NCI-H460 (cell line): Measurements from ENCODE around the gene ANTKMT. TPM values are rescaled to one million over a fixed set of nuclear protein-coding genes. Genes with fewer than 3 reads are reported as not detected.
"Not testable (repeated sequence)": the region's sequence is repeated elsewhere in the genome, so short reads cannot be mapped to it uniquely, and the experiment has no call there.

Experiments used
- DNase-seq: peaks from one replicate; pipeline ENCODE4 v3.0.0-alpha.2; 2016; ENCODE audit warnings: low read depth; ENCODE audit errors: extremely low read depth
- total RNA-seq: library from RNA; depleted of rRNA; stranded (reverse); fragments of >200 nt; shearing (Covaris generic); gene quantifications from 2 replicates; pipeline ENCODE4 v1.2.3, GENCODE V29; 2014

ANTKMT gene
- total RNA-seq, 1 experiment from 2014 or later: 22.9 TPM

DNA sequence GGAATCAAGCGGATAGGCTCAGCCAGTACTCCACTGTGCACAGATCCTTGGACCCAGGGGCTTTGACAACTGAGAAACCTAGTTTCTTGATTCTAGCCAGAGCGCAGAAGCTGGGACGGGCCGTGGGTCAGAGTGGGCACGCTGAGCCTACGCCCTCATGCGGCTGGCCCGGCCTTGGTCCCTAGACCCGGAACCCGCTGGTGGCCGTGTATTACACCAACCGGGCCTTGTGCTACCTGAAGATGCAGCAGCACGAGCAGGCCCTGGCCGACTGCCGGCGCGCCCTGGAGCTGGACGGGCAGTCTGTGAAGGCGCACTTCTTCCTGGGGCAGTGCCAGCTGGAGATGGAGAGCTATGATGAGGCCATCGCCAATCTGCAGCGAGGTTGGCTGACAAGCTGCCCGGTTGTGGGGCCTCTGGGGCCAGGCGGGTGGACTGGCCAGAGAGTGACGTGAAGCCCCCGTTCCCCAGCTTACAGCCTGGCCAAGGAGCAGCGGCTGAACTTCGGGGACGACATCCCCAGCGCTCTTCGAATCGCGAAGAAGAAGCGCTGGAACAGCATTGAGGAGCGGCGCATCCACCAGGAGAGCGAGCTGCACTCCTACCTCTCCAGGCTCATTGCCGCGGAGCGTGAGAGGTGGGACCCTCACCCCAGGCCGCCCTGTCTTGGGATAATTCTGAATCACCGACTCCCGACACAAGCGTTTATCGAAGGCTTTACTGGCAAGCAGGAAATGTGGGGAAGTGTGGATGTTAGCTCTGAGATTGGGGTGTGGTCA lies 39.8 kb upstream of the ANTKMT start:
- DNase-seq: no peak

DNA sequence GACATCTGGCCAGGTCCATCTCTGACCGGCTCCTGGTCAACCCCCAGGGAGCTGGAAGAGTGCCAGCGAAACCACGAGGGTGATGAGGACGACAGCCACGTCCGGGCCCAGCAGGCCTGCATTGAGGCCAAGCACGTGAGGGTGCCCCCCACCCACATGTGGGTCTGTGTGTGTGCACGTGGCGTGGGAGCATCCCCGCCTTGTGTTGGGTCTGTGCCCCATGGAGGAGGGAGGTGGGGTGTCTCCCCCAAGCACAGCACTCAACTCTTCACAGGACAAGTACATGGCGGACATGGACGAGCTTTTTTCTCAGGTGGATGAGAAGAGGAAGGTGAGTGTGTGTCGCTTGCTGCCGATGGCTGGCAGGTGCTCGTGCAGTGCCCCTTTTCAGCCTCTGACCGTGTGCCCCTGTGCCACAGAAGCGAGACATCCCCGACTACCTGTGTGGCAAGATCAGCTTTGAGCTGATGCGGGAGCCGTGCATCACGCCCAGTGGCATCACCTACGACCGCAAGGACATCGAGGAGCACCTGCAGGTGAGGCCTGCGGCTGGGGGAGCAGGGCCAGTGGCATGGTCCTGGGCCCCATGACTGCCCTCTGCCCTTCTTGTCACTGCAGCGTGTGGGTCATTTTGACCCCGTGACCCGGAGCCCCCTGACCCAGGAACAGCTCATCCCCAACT lies 39.1 kb upstream of the ANTKMT start:
- DNase-seq: no peak

DNA sequence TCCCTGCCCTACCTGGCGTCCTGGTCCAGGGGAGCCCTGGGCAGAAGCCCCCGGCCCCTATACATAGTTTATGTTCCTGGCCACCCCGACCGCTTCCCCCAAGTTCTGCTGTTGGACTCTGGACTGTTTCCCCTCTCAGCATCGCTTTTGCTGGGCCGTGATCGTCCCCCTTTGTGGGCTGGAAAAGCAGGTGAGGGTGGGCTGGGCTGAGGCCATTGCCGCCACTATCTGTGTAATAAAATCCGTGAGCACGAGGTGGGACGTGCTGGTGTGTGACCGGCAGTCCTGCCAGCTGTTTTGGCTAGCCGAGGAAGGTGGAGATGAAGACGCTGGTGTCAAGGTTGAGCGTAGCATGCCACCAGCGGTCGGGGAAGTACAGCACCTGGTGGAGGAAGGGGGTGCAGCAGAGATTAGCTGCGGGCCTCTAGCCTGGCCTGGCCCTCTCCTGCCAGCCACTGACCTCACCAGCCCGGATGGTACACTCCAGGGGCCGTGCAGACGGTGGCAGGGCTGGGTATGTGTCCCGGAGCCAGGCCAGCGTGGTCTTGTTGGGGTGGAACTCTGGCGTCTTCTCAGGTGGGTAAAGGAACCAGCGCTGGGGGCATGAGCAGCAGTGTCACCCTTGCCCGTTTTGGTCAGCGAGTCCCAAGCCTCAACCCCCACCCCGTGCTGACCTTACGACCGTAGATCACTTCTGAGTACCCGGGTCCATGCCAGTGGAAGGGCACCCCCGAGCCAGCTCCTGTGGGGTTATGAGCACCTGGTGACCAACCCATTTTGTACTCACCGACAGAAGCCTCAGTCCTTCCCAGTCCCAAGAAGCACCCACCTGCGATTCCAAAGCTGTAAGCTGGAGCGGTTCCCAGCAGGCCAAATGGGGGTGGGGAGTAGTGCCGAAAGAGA lies 38.2 kb upstream of the ANTKMT start:
- DNase-seq: no peak

DNA sequence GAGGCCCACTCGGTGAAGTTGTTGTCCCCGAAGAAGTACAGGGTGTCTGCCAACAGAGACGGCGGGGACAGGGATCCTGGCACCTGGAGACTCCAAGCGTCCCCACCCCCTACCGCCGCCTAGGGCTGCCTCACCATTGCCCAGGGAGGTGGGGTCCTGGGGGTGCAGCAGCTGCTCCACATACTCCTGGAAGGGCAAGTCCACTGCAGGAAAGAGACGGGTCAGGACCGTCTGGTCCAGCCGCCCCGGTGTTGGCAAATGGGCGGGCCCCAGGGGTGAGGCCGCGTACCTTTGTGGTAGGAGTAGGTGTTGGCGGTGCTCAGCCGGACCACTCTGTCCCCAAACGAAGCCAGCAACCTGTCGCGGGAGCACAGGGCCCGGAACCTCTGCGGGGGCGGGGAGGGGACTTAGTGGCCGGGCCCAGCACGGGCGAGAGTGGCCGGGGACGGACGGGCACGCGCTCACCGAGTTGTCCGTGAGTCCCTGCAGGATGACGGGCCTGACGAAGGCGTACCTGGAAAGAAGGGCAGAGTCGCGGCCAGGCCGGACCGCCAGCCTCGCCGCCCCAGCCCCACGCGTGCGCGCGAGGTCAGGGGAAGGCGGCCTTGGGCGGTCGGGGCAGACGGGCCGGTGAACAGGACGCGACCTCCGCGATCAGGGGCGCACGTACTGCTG lies 37.4 kb upstream of the ANTKMT start:
- DNase-seq: no peak

DNA sequence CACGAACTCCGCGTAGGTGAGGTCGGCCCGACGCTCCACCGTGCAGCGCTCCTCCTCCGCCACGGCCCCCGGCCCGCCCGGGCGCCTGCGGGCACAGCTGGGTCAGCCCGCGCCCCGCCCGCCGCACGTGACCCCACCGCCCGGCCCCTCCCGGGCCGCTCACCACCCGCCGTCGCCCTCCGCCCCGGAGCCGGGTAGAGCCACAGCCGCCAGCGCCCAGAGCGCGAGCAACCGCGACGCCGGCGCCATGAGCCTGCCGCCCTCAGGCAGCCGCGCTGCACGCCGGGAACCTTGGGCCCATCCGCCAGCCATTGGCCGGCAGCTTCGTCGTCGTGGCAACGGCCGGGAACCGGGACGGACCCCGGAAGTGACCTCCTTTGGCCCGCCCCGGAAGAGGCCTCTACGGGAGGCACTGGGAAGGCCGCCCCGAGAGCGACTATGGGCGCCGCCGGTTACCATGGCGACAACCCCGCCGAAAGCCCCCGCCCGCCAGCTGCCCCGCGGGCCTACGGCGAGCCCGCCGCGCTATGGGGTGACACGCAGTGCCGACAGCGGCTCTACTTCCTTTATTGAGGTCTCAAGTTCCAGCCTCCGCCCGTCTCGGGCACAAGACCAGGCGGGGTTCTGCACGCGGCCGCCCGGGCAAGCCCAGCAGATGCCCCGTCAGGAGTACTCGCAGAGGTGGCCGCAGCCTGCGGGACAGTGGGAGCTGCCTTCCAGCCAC lies 36.7 kb upstream of the ANTKMT start, which contains the start of gene JMJD8:
JMJD8 (minus strand) TSS at position 264 of the 724 bp plus-strand sequence; CDS start at position 249, 15 bp downstream.
- DNase-seq: peak; percentile 95

DNA sequence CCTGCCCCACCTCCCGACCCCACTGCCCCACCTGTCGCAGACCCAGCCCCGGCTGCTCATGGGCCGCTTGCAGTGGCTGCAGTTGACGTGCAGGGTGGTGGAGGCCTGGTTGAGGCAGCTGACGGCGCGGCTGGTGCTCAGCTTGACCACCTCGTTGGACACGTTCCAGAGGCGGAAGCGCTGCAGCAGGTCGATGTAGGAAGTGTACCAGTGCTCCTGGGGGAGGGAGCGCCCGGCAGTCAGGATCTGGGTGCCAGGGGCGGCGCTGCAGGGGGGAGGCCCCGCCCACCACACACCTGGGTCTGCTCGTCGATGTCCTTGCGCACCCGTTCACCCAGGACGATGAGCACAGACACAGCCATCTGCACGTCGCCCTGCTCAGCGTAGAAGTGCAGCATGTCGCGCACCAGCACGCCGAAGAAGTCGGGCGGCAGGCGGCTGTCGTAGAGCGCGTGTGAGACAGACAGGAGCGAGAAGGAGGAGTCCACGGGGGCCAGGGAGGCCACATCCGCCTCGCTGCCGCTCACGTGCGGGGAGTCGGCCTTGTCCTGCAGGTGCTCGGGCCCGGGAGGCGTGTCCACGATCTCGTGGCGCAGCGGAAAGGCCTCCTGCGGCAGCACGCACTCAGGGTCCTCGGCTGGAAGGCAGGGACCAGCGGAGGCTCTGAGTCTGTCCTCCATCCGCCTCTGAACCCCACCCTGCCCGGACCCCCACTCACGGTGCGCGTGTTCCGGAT lies 35.8 kb upstream of the ANTKMT start:
- no peak for DNase-seq

DNA sequence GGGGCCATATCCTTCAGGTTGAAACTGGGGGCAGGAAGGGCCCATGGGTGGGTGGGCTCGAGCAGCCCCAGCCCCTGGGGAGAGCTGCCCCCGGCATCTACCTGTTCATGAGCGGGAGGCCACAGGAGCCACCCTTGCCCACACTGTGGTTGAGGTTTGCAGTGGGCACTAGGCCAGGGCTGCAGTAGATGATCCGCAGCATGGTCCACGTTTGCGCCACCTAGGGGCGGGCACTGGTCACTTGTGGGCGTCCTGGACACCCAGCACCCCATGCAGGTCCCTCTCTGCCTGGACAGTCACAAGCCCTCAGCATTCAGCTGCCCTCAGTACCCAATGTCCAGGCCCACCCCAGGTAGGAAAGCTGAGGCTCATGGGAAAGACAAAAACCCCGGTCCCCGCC lies 35.0 kb upstream of the ANTKMT start:
- DNase-seq: peak; percentile 73

DNA sequence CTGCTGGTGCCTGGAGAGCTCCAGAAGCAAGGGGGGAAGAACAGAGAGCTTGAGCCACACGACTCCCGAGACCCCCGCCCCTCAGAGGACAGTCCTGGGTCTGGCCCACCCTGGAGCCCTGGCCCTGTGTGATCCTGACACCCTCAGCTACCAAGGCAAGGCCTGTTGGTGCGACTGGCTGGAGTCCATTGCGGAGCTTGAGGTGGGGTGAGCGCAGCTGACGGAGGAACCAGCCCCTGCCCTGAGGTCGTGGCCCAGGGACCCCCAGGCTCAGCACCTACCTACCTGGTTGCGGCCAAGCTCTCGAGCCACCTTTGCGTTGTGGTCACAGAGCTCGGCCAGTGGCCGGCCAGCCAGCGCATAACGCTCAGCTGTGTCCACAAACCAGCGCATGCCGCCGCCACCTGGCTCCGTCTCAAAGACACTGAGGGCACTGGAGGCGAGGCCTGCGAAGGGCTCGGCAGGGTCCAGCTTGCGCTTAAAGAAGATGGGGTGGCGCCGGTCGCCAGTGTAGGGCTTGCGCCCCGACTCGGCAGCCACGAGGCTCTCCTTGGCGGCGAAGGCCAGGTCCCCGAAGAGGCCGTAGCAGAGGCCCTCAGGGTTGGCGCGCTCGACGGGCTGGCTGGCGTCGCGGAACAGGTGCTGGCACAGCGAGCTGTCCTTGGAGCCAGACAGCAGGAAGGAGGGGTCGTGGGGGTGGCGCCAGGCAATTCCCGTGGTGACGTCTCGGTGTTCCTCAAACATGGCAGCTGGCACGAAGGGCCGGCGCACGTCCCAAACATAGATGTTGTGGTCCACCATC lies 34.3 kb upstream of the ANTKMT start:
- DNase-seq: no peak

DNA sequence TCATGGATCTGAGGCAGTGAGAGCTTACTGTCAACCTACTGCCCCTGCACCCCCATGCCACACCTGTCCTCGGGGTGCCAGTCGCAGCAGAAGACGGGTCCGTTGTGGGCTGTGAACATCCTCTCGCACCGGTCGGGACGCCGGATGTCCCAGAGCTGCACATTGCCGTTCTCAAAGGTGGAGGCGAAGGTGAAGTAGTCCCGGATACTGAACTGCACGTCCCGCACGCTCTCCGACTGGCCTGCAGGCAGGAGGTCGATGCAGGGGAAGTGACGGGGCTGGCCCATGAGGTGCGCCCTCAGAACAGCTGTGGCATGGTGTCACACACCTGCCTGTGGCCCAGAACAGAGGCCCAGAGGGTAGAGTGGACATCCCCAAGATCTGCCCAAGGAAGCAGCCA lies 33.4 kb upstream of the ANTKMT start:
- no peak for DNase-seq

DNA sequence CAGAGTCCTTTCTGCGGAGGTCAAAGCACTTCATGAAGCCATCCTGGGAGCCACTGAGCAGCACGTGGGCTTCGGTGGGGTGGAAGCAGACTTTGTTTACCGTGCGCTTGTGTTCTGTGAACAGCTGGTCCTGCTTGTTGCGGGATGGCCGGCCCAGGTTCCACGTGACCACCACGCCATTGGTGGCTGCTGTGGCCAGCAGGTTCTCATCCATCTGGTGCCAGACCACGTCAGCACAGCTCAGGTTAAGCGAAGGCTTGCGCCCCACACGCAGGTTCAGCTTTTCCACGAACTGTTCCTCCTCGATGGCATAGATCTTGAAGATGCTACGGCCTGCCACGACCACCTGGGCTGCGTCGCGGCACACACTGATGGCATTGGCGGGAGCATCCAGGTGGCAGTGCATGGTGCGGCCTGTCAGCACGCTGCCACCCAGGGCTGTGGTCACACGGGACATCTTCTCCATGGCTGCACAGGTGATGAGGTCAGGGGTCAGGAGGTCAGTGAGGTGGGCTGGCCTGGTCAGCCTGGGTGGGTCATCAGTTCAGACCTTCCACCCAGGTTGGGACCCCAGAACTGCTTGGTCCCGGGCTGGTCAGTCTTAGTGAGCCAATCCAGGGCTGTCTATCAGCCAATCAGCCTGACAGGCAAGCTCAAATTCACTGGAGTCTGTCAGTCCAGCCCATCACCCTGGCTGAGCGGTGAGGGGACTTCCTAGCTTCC lies 31.6 kb upstream of the ANTKMT start:
- DNase-seq: no peak

DNA sequence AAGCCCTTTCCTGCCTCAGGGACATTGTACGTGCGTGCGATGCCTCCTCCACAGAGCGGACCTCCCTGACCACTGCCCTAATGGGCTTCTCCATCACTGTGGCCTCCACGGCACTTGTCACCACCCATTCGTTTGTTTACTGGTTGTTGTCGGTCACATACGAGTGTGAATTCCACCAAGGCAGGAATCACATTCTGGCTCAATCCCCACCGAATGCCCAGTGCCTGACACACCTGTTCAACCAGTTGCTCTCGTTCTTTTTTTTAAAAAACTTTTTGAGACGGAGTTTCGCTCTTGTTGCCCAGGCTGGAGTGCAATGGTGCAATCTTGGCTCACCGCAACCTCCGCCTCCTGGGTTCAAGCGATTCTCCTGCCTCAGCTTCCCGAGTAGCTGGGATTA lies 29.7 kb upstream of the ANTKMT start:
- not testable (repeated sequence) for DNase-seq

DNA sequence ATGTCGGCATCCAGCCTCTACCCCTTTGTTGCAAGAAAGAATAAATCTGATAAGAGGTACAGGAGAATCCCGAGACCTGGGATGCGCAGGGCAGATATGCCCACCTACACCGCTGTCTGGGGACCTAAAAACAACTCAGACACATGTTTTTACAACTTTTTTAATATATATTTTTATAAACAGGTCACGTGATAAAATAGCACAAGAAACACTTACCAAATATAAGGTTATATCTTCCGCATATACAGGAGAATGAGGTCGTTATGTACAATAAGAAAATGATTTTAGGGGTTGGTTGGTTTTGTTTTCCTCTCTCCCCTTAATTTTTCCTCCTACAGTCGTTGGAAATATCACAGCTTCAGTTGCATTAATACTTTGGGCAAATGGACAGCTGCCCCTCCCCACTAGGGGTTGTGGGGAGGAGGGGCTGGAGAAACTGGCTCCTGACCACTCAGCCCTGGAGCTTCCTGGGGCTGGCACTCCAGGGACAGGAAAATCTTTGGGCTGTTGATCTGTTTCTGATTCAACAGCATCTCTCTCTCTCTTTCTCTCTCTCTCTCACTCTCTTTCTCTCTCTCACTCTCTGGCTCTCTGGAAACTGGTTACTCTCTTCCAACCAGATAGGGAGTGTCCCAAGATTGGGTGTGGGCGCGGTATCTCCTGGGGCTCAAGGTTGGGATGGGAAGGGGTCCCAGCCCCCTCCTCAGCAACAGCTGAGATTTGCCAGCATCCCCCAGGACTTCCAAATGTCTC lies 28.4 kb upstream of the ANTKMT start:
- DNase-seq: no peak

DNA sequence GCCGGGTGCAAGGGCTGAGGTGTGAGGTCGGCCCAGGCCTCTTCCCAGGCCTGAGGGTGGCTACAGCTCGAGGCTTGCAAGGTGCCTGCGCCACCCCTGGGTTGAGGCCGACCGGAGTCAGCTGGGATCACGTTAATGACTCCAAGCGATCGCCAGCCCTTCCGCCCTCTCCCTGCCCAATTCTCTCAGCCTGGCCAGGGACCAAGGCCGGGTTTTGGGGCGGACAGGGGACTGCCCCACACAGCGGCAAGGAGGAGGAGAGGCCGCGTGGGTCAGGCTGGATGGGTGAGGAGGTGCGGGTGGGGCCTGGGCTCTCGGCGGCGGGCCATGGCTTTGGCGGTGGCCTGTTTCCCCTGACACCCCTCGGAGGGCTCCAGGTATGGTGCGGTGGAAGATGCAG lies 27.6 kb upstream of the ANTKMT start:
- no peak for DNase-seq

DNA sequence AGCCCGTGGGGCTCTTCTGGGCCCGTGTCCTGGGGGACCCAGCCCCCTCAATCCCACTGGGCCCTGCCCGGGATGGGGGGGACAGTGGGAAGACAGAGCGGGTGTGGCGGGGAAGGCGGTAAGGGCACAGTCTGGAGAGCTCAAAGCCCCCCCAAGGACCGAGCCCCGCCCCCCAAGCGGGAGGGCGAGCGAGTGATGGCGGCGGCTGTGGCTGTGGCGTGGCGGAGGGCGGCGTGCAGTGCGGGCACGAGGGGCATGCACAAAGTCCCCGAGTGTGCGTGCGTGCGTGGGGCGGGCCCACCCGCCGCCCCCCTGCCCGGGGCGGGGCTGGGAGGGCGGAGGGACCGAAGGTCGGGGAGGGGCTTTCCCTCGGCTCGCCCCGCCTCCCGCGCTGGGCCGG lies 27.2 kb upstream of the ANTKMT start:
- DNase-seq: no peak

DNA sequence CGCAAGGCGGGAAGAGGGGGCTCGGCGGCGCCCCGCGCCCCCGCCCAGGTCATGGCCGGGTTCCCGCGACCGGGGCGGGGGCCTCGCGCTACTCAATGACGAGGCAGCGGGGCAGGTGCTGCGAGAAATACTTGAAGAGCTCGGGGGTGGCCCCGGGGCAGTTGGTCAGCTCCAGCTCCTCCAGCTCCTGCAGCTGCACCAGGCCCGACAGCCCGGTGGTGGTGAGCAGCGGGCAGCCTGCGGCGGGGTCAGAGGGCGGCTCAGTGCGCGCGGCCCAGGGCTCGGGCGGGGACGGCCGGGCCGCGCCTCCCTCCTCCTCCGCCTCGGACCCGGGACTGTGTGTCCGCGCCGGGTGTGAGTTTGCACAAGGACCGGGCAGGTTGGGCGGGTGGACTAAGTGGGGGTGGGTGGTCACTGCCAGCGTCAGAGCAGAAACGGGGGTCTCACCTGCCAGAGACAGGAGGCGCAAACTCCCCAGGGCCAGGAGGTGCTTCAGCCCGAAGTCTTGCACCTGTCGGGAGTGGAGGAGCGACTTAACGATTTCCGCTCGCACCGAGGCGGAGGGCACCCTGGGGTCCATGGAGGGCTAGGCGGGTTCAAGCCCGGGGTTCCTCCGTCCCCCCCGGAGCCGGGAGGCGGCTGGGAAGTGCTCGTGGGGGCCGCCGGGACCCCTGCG lies 26.6 kb upstream of the ANTKMT start:
- DNase-seq: no peak

DNA sequence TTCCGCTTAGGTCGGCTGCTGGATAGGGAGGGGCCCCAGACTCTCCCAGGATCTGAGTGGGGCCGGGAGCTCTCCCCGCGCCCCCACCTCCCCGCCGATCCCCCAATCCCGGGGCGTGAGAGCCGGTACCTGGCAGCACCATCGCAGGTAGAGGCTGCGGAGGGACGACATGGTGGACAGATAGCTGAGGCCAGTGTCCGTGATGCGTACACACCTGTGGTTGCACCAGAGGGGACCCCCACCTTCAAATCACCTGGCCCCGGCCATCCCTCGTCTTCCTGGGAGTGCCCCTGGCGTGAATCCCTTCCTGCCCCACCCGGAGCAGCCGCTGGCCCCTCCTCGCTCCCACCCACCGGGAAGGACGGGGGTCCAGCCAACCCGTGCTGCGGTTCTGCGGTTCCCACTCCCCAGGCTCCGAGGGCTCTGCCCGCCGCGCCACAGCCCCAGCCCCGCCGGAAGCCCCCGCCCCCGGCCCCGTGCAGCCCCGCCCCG lies 26.0 kb upstream of the ANTKMT start:
- DNase-seq: no peak
